ENCODE measurements around the gene ZNF888.
"Not testable (repeated sequence)": the region's sequence is repeated elsewhere in the genome, so short reads cannot be mapped to it uniquely, and the experiment has no call there.

Gene ZNF888

GRCh38 chr19:52901842-52902241, 21.4 kb downstream of the ZNF888 start:
- no peak for TF ChIP-seq CTCF (IDR thresholded peaks at IDR 0.05; ENCODE audit: insufficient read depth, low read depth, low read length, missing control alignments)
- H3K4me3 ChIP-seq (ENCODE audit: low read length) = no peak overlapping the region
- no peak for DNase-seq (ENCODE audit: low read depth)

DNA sequence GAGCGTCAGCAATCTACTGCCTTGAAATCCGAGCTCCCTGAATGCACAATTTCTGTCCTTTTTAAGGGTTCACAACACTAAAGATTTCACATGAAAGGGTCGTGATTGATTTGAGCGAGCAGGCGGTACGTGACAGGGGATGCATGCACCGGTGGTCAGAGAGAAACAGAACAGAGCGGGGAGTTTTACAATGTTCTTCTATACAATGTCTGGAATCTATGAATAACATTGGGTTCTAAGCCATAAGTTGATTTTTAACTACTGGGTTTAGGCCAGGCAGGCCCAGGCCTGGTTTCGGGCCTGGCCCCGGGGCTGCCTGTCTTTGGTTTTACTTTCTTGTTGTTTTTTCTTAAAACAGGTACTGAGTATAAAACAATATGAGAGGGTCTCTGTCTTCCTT, 24.6 kb downstream of the ZNF888 start:
- not testable (repeated sequence) for H3K4me3 ChIP-seq (ENCODE audit: low read length); DNase-seq (ENCODE audit: low read depth)

DNA sequence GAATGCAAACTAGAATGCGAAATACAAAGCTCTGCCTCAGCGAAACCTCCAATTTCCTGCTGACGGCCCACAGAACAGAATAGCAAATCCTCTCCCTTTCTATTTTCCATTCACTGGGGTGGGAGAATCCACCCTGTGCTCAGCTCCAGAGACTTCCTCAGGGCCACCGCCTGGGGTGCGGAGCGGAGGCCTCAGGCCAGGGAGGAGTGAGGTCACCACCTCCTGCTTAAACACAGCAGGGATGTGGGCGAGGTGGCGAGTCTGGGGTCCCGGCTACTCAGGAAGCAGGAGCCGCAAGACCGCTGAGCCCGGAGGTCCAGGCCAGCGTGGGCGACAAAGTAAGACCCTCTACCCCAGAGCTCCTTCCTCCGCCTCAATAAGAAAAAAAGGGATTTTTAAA, 25.1 kb downstream of the ZNF888 start:
- no peak for TF ChIP-seq CTCF (IDR thresholded peaks at IDR 0.05; ENCODE audit: insufficient read depth, low read depth, low read length, missing control alignments)
- no peak overlapping the region for H3K4me3 ChIP-seq (ENCODE audit: low read length)
- DNase-seq (ENCODE audit: low read depth) = no peak

DNA sequence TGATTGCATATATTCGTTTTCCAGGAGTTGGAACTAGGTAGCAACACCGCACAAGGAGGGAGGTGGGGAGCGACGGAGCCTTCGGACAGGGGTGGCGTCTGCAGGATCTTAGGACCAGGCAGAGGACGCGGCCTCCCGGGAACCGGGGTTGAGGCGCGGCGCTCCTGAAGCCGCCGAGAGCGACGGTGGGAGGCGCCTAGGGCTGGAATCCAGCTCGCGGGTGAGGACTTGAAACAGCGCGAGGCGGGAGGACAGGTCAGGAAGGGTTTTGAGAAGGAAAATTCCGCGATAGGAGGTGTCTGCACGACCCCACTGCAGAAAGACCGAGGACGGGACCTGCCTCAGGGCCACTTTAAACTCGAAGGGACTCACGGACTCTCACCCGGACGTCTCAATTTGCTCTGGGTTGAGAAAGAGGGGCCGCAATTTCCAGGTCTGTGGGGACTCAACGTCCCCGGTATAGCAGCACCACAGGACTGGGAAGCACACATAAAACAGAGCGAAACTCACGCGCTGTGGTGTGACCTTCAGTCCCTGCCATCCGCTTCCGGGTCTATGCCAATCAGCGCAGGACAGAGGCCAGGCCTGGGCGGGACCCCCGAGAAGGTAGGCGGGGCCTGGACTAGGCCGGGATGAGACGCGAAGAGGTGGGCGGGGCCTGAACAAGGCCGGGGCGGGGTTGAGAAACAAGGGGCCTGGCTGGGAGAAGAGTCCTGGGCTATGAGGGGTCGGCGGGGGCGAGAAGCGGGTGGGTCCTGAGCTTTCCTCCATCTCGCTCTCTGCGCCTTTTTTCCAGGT, 25.9 kb downstream of the ZNF888 start, which contains the start of gene ZNF320:
ZNF320 (minus strand) TSS at position 498 of the 798 bp plus-strand sequence. CDS start 7,380 bp downstream, outside the sequence.
- H3K4me3 ChIP-seq (ENCODE audit: low read length) = peak within 1 kb of the TSS; percentile 80
- no peak for TF ChIP-seq CTCF (IDR thresholded peaks at IDR 0.05; ENCODE audit: insufficient read depth, low read depth, low read length, missing control alignments)
- DNase-seq (ENCODE audit: low read depth) = peak; percentile 94

- TF ChIP-seq CTCF (IDR thresholded peaks at IDR 0.05; ENCODE audit: insufficient read depth, low read depth, low read length, missing control alignments) = no peak
- DNase-seq (ENCODE audit: low read depth) = peak; percentile 30
- H3K4me3 ChIP-seq (ENCODE audit: low read length) = peak overlapping the region; percentile 80
These were observed 26.6 kb downstream of the ZNF888 start for GRCh38 chr19:52896431-52897137.

DNA sequence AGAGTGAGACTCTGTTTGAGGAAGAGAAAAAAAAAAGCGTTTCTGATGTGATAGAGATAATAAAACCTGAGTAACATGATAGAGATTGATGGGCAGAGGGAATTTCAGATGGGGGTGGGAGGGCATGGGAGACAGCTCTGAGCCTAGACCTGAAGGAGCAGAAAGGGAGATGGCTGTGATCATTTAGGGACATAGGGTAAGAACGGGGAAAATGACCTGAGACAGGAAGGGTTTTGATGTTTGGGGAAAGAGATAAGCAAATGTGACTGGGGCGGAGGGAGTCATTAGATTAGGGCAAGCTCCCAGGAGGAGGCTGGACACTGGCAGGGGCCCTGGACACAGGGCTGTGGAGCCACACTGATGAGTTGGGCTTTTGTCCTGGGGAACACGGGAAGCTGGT, 31.9 kb downstream of the ZNF888 start:
- no peak overlapping the region for H3K4me3 ChIP-seq (ENCODE audit: low read length)
- no peak for DNase-seq (ENCODE audit: low read depth)
- no peak for TF ChIP-seq CTCF (IDR thresholded peaks at IDR 0.05; ENCODE audit: insufficient read depth, low read depth, low read length, missing control alignments)

- TF ChIP-seq CTCF (IDR thresholded peaks at IDR 0.05; ENCODE audit: insufficient read depth, low read depth, low read length, missing control alignments) = no peak
- no peak overlapping the region for H3K4me3 ChIP-seq (ENCODE audit: low read length)
- no peak for DNase-seq (ENCODE audit: low read depth)
These were observed 33.3 kb downstream of the ZNF888 start for GRCh38 chr19:52889931-52890330.
